Right lobe of liver (tissue), 6 donors: ENCODE data around the gene MEOX1. TPM values are rescaled to one million over a fixed set of nuclear protein-coding genes. Genes with fewer than 3 reads are reported as not detected.
A peak's percentile ranks its signal among the peaks of the same experiment; 100 is the strongest.

ENCODE experiments used
- ATAC-seq, 4 donors: fragments of 200-7000 bp; cut with Tn5 transposase; one replicate each; pipeline ENCODE4 v1.9.1; 2020; ENCODE audit warnings: mild to moderate bottlenecking in 4 of 4, moderate library complexity in 4 of 4
- DNase-seq, 3 donors: peaks; one replicate each; pipeline ENCODE4 v3.0.0-alpha.2; 2020
- H3K27ac ChIP-seq, 3 donors: fragments of 200-600 bp; one replicate each; pipeline ENCODE4 v1.8.0; 2022
- H3K27me3 ChIP-seq, 2 donors: fragments of 200-600 bp; one replicate each; pipeline ENCODE4 v1.8.0; 2022
- H3K36me3 ChIP-seq, 4 donors: fragments of 200-600 bp; sonication (generic) in 1 of 4; one replicate each; pipeline versions ENCODE4 v1.5.1 to v1.8.0; 2017 to 2022; ENCODE audit warnings: control low read depth in 1 of 4
- H3K4me1 ChIP-seq, 4 donors: fragments of 200-600 bp; sonication (generic) in 1 of 4; one replicate each; pipeline versions ENCODE4 v1.5.1 to v1.8.0; 2017 to 2022; ENCODE audit warnings: control low read depth in 1 of 4
- H3K4me3 ChIP-seq, 3 donors: fragments of 200-600 bp; one replicate each; pipeline ENCODE4 v1.8.0; 2022
- H3K9me3 ChIP-seq, 4 donors: fragments of 200-600 bp; sonication (generic) in 1 of 4; one replicate each; pipeline versions ENCODE4 v1.5.1 to v1.8.0; 2017 to 2022; ENCODE audit warnings: control low read depth in 1 of 4
- CTCF ChIP-seq, 4 donors: fragments of 200-600 bp in 3 of 4; fragments of 450-650 bp in 1 of 4; IDR thresholded peaks; one replicate each; pipeline versions ENCODE4 v1.5.1 to v1.8.0; 2016 to 2022; ENCODE audit warnings: antibody characterized with exemption in 4 of 4, mild to moderate bottlenecking in 2 of 4
- POLR2A ChIP-seq: fragments of 450-650 bp; IDR thresholded peaks from one replicate; pipeline ENCODE4 v1.6.1; 2017; ENCODE audit warnings: antibody characterized with exemption, mild to moderate bottlenecking
- WGBS: methylation state at CpG from one replicate; pipeline ENCODE4 v1.1.6; 2018; ENCODE audit warnings: low coverage, low lambda C conversion rate; ENCODE audit not compliant: insufficient coverage; ENCODE audit errors: missing lambda C conversion rate; 5-methylcytosine and 5-hydroxymethylcytosine counted together
- intact Hi-C, 2 donors: fragments of 100-400 bp; cut with DNase I; formaldehyde crosslinking; loops; one replicate each; pipeline versions ENCODE4 v1.11.2 to v1.14.1; 2022
- total RNA-seq, 6 experiments: library from RNA; depleted of rRNA in 2 of 6; stranded (reverse); fragments of >200 nt in 2 of 6; fragmentation: NEBNext Ultra II Directional in 3 of 6; extraction: Animal tissue kit (Norgen Biotek cat#: 25700) in 3 of 6; gene quantifications; one replicate each; pipeline versions ENCODE4 v1.1.0 to v1.2.4, GENCODE V29; 2016 to 2023
- donor health status: DM: no; HTN: yes; CAD: no.
- donor health status: DM: no; HTN: no; CAD: no.
- donor health status: DM: no; HTN: no; CAD: no.
- donor health status: DM: no; HTN: yes; CAD: no.
- donor health status: DM: no; HTN: yes; CAD: no.

MEOX1 gene
- total RNA-seq, 6 experiments from 2014 or later = 0.11 TPM; not detected in 5

DNA sequence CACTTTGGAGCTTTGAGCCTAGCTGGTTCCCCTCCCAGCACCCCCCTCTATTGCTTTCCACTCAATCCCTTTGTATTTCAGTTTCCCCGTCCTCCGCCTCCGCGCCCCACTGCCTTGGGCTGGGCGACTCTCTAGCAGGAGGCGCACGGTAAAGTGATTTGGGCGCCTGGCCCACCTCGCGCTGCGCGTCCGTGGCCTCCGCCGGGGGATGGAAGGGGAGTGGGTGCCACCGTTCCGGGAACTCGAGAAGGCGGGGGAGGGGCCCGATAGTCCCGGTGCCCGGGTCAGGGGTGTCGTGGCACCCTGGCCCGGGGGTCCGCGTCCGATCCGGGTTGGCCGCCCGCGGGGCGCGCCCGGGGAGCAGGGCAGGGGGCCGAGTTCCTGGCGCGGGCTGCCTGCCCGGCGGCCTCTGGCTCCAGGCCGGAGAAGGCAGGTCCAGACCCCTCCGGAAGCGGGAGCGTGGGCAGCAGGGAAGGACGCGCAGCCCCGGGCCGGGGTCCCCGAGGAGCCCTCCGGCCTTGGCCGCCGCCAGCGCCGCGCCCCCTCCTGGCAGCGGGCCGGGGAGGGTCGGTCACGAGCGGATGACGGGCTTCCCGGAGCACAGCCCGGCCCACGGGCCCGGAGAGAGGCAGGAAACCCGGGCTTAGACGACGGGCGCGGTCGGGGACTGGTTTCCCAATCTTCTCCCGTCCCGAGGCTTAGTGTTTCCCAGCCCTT lies 15.8 kb downstream of the MEOX1 start:
- peak; percentile 62 to 82 (median 74) for ATAC-seq
- peak in 2 of 3 donors; percentile 65 to 69 for DNase-seq
- WGBS = 42% methylated on average over 4 of the region's 72 CpGs
- Histone ChIP-seq H3K27me3 (no peaks in the 10 kb centered on the region), H3K27ac (peak overlapping the region; percentile 36 to 78 (median 40)), H3K4me1 (peaks cover 0 to 4% (median 0%) of the 10 kb centered on the region in 4 donors), H3K9me3 (no peaks in the 10 kb centered on the region), H3K36me3 (no peaks in the 10 kb centered on the region), H3K4me3 (peak overlapping the region; percentile 14 to 29 (median 28))
- TF ChIP-seq CTCF (IDR thresholded peaks at IDR 0.05) (no peak), POLR2A (no peak)
- intact Hi-C loops = no loop called here

DNA sequence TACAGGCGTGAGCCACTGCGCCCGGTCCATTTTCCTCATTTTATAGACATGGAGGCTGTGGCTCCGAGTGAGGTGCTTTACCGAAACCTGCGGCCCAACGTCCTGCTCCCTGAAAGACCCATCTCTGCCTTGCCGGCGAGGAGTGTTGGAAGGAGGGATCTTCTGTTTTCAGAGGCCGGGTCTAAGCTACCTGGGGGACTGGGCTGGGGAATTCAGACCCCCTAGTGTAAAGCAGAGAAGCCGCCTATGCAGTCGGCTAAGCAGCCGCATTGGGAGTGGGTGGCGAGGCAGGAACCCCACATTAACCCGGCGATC lies 16.3 kb downstream of the MEOX1 start:
- Histone ChIP-seq H3K27ac (peak overlapping the region; percentile 36 to 78 (median 40)), H3K36me3 (no peaks in the 10 kb centered on the region), H3K9me3 (no peaks in the 10 kb centered on the region), H3K4me3 (no peak overlapping the region), H3K4me1 (peaks cover 0 to 4% (median 0%) of the 10 kb centered on the region in 4 donors), H3K27me3 (no peaks in the 10 kb centered on the region)
- no peak for DNase-seq
- intact Hi-C loops = no loop called here
- no peak for ATAC-seq
- no peak for TF ChIP-seq POLR2A
- no peak for TF ChIP-seq CTCF (IDR thresholded peaks at IDR 0.05)
- 77% methylated on average over 9 of the region's 16 CpGs for WGBS

DNA sequence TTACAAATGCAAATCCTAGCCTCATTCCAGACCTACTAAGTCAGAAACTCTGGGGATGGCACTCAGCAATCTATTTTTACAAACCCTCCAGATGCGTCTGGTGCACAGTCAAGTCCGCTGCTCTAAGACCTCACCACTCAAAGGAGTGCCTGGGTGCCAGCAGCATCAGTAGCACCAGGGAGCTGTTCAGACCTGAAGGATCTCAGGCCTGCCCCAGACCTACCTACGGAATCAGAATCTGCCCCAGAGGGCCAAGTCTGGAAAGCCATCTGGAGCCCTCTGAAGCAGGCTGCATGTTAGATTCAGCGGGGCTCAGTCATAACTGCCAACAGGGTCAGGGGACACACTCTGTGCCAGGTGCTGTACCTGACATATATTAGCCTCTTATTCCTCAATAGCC lies 17.6 kb downstream of the MEOX1 start:
- TF ChIP-seq POLR2A = no peak
- TF ChIP-seq CTCF (IDR thresholded peaks at IDR 0.05) = no peak
- Histone ChIP-seq H3K36me3 (no peaks in the 10 kb centered on the region), H3K27ac (no peak overlapping the region), H3K27me3 (no peaks in the 10 kb centered on the region), H3K9me3 (no peaks in the 10 kb centered on the region), H3K4me1 (peaks cover 0 to 4% (median 0%) of the 10 kb centered on the region in 4 donors), H3K4me3 (no peak overlapping the region)
- WGBS = 57% methylated on average over 1 of the region's 4 CpGs
- DNase-seq (no peak), ATAC-seq (no peak)
- intact Hi-C loops = no loop called here

GRCh38 chr17:43641416-43641815 lies 20.3 kb downstream of the MEOX1 start:
- TF ChIP-seq POLR2A = no peak
- no peak for TF ChIP-seq CTCF (IDR thresholded peaks at IDR 0.05)
- DNase-seq = no peak
- Histone ChIP-seq H3K4me3 (no peak overlapping the region), H3K27ac (no peak overlapping the region), H3K27me3 (no peaks in the 10 kb centered on the region), H3K4me1 (peaks cover 0 to 4% (median 0%) of the 10 kb centered on the region in 4 donors), H3K36me3 (no peaks in the 10 kb centered on the region), H3K9me3 (no peaks in the 10 kb centered on the region)
- no peak for ATAC-seq
- intact Hi-C loops = no loop called here
- 54% methylated on average over 3 of the region's 7 CpGs for WGBS
